Osteoblast (primary cell): ENCODE results near the gene TLR10. TPM values are rescaled to one million over a fixed set of nuclear protein-coding genes. Genes with fewer than 3 reads are reported as not detected.

ENCODE experiments used
- DNase-seq: peaks from one replicate; pipeline ENCODE4 v3.0.0; 2011; ENCODE audit warnings: low spot score, mixed read lengths; ENCODE audit not compliant: insufficient read length; ENCODE audit errors: missing footprints
- H2AFZ ChIP-seq: 2 replicates; pipeline ENCODE4 v1.6.0; 2011; ENCODE audit warnings: mild to moderate bottlenecking, low read length
- H3K27ac ChIP-seq: 2 replicates; pipeline ENCODE4 v1.5.1; 2011; ENCODE audit warnings: mild to moderate bottlenecking, low read depth, low read length, moderate library complexity
- H3K27me3 ChIP-seq: 2 replicates; pipeline ENCODE4 v1.6.0; 2012; ENCODE audit warnings: mild to moderate bottlenecking, control low read depth, inconsistent platforms, low read length, moderate library complexity; ENCODE audit not compliant: insufficient read depth
- H3K36me3 ChIP-seq: 2 replicates; pipeline ENCODE4 v1.5.1; 2011; ENCODE audit warnings: mild to moderate bottlenecking, low read length, control low read depth, moderate library complexity; ENCODE audit not compliant: insufficient read depth
- H3K4me1 ChIP-seq: 2 replicates; pipeline ENCODE4 v1.5.1; 2011; ENCODE audit warnings: mild to moderate bottlenecking, low read length, control low read depth, moderate library complexity; ENCODE audit not compliant: insufficient read depth
- H3K4me2 ChIP-seq: 2 replicates; pipeline ENCODE4 v1.6.0; 2011; ENCODE audit warnings: mild to moderate bottlenecking, low read length; ENCODE audit not compliant: insufficient read depth
- H3K4me3 ChIP-seq: fragments of 200-600 bp; sonication (generic); 3 replicates; pipeline ENCODE4 v1.5.1; 2012; ENCODE audit warnings: mild to moderate bottlenecking, low read length, inconsistent platforms; ENCODE audit not compliant: insufficient read depth
- H3K79me2 ChIP-seq: 2 replicates; pipeline ENCODE4 v1.6.0; 2012; ENCODE audit warnings: mild to moderate bottlenecking, low read length, control low read depth, inconsistent platforms; ENCODE audit not compliant: insufficient read depth
- H3K9me3 ChIP-seq: 2 replicates; pipeline ENCODE4 v1.5.1; 2011; ENCODE audit warnings: low read depth, low read length, control low read depth
- H4K20me1 ChIP-seq: 2 replicates; pipeline ENCODE4 v1.6.0; 2012; ENCODE audit warnings: mild to moderate bottlenecking, low read length, control low read depth; ENCODE audit not compliant: insufficient read depth
- CTCF ChIP-seq: IDR thresholded peaks from 2 replicates; pipeline ENCODE4 v1.5.1; 2011; ENCODE audit warnings: mild to moderate bottlenecking, low read depth, low read length, moderate library complexity; ENCODE audit errors: extremely low read depth
- total RNA-seq: library from RNA; depleted of rRNA; stranded (reverse); fragments of >200 nt; gene quantifications from 2 replicates; pipeline ENCODE4 v1.2.3, GENCODE V29; 2012

TLR10 gene
- total RNA-seq, 1 donor = not detected

GRCh38 chr4:38803833-38804653 is 21.3 kb upstream of the TLR10 start:
- DNase-seq = no peak
- Histone ChIP-seq H4K20me1 (no peaks in the 10 kb centered on the region), H3K4me2 (peak overlapping the region; percentile 78), H3K4me3 (no peak overlapping the region), H3K36me3 (no peaks in the 10 kb centered on the region), H3K4me1 (peaks cover 13% of the 10 kb centered on the region), H3K27me3 (no peaks in the 10 kb centered on the region), H3K79me2 (no peaks in the 10 kb centered on the region), H3K9me3 (no peaks in the 10 kb centered on the region), H2AFZ (peak overlapping the region; percentile 73), H3K27ac (no peak overlapping the region)
- no peak for TF ChIP-seq CTCF

- no peak for TF ChIP-seq CTCF
- Histone ChIP-seq H3K27ac (no peak overlapping the region), H3K79me2 (no peaks in the 10 kb centered on the region), H2AFZ (no peak overlapping the region), H3K36me3 (no peaks in the 10 kb centered on the region), H3K9me3 (no peaks in the 10 kb centered on the region), H3K27me3 (no peaks in the 10 kb centered on the region), H4K20me1 (no peaks in the 10 kb centered on the region), H3K4me1 (peaks cover 13% of the 10 kb centered on the region), H3K4me3 (no peak overlapping the region), H3K4me2 (no peak overlapping the region)
- no peak for DNase-seq
Observed at GRCh38 chr4:38802561-38803355, 20.0 kb upstream of the TLR10 start.

- Histone ChIP-seq H4K20me1 (no peaks in the 10 kb centered on the region), H3K4me2 (no peak overlapping the region), H3K27ac (no peak overlapping the region), H3K9me3 (no peaks in the 10 kb centered on the region), H3K27me3 (no peaks in the 10 kb centered on the region), H3K4me3 (no peak overlapping the region), H3K79me2 (no peaks in the 10 kb centered on the region), H3K4me1 (peaks cover 13% of the 10 kb centered on the region), H3K36me3 (no peaks in the 10 kb centered on the region), H2AFZ (no peak overlapping the region)
- TF ChIP-seq CTCF = no peak
- no peak for DNase-seq
Observed at GRCh38 chr4:38800961-38801450, 18.2 kb upstream of the TLR10 start.

- Histone ChIP-seq H3K9me3 (no peaks in the 10 kb centered on the region), H3K27ac (no peak overlapping the region), H3K27me3 (peaks cover 2% of the 10 kb centered on the region), H3K79me2 (no peaks in the 10 kb centered on the region), H3K36me3 (no peaks in the 10 kb centered on the region), H3K4me1 (peaks cover 6% of the 10 kb centered on the region), H2AFZ (no peak overlapping the region), H4K20me1 (no peaks in the 10 kb centered on the region), H3K4me2 (no peak overlapping the region), H3K4me3 (no peak overlapping the region)
- DNase-seq = no peak
- TF ChIP-seq CTCF = no peak
Observed at GRCh38 chr4:38800366-38800765, 17.6 kb upstream of the TLR10 start.
